ENCODE measurements around the gene KAT5. TPM values are rescaled to one million over a fixed set of nuclear protein-coding genes. Genes with fewer than 3 reads are reported as not detected.
"Not testable (repeated sequence)": the region's sequence is repeated elsewhere in the genome, so short reads cannot be mapped to it uniquely, and the experiment has no call there.

KAT5 gene
- 10 to 100 TPM; 41.5 to 74.5 TPM for total RNA-seq
- 10 to 100 TPM; 80.3 to 81.2 TPM for polyA plus RNA-seq (ENCODE audit: insufficient read length in 2 of 2)
- long read RNA-seq, donor 1, transcript KAT5-203 (14 exons, 2,237 nt): major isoform, 5 of 19 reads
- long read RNA-seq, donor 1, partial matches to known transcripts: 5 of 19 reads
- long read RNA-seq, donor 1, other reads (novel, unspliced or antisense): 0 of 19 reads
- long read RNA-seq, donor 2, partial matches to known transcripts: 0 of 2 reads
- long read RNA-seq, donor 2, other reads (novel, unspliced or antisense): 0 of 2 reads
- long read RNA-seq, donor 3, partial matches to known transcripts: 10 of 68 reads
- long read RNA-seq, donor 3, other reads (novel, unspliced or antisense): 51 of 68 reads
- long read RNA-seq, donor 4, partial matches to known transcripts: 0 of 17 reads
- long read RNA-seq, donor 4, other reads (novel, unspliced or antisense): 0 of 17 reads

DNA sequence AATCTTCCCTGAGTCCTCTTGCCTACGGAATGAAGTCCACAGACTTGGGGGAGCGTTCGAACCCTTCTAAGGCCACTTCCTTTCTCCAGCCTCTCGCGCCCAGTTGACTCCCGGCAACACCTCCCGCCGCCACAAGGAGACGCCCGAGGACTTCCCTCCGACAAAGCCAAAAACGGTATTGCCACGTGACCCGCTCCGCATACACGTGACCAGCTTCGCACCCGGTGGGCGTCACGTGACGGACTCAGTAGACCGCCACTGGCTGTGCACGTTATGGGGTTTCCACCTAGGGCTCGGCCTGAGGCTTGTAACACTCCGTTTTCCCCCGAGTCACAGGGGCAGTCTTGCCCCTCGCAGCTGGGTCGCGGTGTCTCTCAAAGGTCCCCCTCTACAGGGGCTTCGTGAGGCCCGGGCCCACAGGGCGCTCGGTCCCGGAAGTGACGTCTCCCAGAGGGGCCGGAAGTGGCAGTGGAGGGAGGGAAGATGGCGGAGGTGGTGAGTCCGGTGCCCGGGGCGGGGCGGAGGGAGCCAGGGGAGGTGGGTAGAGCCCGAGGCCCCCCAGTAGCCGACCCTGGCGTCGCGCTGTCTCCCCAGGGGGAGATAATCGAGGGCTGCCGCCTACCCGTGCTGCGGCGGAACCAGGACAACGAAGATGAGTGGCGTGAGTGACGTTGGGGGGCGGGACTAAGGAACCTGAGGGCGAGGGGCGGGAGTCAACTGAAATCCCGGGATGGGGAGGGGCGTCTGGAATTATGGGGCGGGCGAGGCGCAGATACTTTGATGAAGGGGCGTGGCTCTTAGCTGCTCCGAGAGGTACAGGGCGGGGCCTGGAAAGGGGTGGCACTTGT lies at the start of gene KAT5:
KAT5 (plus strand) TSS at position 468 of the 848 bp plus-strand sequence; CDS start at position 484, 16 bp downstream.
- peaks cover 23% of the 10 kb centered on the region for H3K4me1 ChIP-seq (ENCODE audit: control insufficient read depth, insufficient read depth, low read length)
- peak; percentile 96 to 99 (median 98) for DNase-seq (ENCODE audit: low read depth in 4 of 6, low spot score in 6 of 6)
- H3K9me3 ChIP-seq (ENCODE audit: control insufficient read depth, insufficient read depth, low read length): no peaks in the 10 kb centered on the region
- H3K4me3 ChIP-seq (ENCODE audit: low read depth, low read length): peak within 1 kb of the TSS; percentile 98
- WGBS (ENCODE audit: insufficient coverage): under 1% methylated on average over 65 of the region's 65 CpGs
- peaks cover 39% of the 10 kb centered on the region for H3K36me3 ChIP-seq (ENCODE audit: control insufficient read depth, insufficient read depth, low read length)
- no peaks in the 10 kb centered on the region for H3K27me3 ChIP-seq (ENCODE audit: control insufficient read depth, insufficient read depth, low read length)
- peak within 1 kb of the TSS; percentile 100 for H3K27ac ChIP-seq (ENCODE audit: low read depth, low read length)

DNA sequence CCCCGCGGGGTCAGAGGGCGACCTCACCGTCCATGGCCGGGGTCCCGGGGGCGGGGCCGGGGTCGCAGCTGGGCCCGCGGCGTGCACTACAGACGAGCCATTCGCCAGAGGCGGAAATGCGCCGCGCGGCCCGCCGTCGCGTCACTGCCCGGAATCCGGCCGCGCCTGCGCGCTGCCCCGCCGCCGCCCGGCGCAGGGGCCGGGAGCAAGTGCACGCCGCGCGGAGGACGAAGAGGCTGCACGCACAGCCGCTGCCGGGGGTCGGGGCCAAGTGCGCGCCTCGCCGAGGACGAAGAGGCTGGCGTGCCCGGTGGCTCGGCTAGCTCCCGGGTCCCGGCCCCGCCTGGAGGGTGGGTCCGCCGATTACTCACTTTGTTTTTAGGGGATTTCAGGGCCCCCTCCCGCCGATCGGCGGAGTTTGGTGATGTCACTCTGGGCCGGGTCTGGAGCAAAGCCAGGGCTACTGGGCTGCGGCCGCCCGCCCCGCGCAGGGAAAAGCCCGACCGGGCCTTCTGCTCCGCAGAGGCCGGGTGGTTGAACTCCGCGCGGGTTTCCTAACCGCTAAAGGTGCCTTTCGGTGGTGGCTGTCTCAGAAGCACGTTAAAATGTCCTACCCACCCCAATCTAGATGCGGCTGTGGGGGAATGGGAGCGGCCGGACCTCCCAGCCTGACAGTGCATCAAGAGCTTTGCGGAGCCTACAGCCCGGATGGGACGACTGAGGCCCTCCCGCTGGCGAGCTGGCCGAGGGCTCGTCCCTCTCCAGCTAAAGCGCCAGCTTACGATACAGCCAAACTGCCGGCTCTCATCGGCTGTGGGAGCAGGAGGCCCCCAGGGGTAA lies 49.0 kb upstream of the KAT5 start, which contains the start of gene RELA:
RELA (minus strand) TSS at position 118 of the 840 bp plus-strand sequence; CDS start at position 34, 84 bp downstream.
- Histone ChIP-seq H3K4me1 (ENCODE audit: control insufficient read depth, insufficient read depth, low read length) (peaks cover 28% of the 10 kb centered on the region), H3K9me3 (ENCODE audit: control insufficient read depth, insufficient read depth, low read length) (no peaks in the 10 kb centered on the region), H3K4me3 (ENCODE audit: low read depth, low read length) (peak within 1 kb of the TSS; percentile 56), H3K27me3 (ENCODE audit: control insufficient read depth, insufficient read depth, low read length) (no peaks in the 10 kb centered on the region), H3K36me3 (ENCODE audit: control insufficient read depth, insufficient read depth, low read length) (peaks cover 39% of the 10 kb centered on the region), H3K27ac (ENCODE audit: low read depth, low read length) (peak within 1 kb of the TSS; percentile 99)
- peak; percentile 84 to 97 (median 86) for DNase-seq (ENCODE audit: low read depth in 4 of 6, low spot score in 6 of 6)
- under 1% methylated on average over 87 of the region's 91 CpGs for whole genome bisulfite sequencing (ENCODE audit: insufficient coverage)

DNA sequence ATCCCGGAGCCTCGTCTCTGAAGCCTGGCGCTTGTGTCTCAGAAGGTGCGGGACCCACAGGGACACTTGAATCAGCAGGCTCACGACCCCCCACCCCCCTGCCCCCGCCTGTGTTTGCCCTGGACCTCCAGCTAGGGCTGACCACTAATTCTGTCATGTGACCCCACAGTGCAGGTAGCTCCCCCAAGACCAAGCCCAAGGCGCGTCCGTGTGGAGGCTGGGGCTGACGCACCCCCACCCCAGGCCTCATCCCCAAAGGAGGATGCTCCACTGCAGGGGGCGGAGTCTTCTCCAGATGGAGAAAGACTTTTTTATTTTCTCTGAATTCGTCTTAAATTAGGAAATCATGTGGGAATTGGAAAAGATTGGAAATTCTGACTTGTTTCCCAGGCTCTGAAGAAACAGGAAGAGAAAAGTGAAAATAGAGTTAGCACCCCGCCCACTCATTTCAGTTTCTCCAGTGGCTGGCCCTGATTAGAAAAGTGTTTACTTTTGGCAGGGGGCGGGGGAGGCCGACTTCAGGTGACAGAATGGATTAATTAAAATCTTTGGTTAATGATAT lies 48.3 kb upstream of the KAT5 start:
- Histone ChIP-seq H3K27ac (ENCODE audit: low read depth, low read length) (peak overlapping the region; percentile 99), H3K27me3 (ENCODE audit: control insufficient read depth, insufficient read depth, low read length) (no peaks in the 10 kb centered on the region), H3K4me3 (ENCODE audit: low read depth, low read length) (peak overlapping the region; percentile 56), H3K9me3 (ENCODE audit: control insufficient read depth, insufficient read depth, low read length) (no peaks in the 10 kb centered on the region), H3K36me3 (ENCODE audit: control insufficient read depth, insufficient read depth, low read length) (peaks cover 32% of the 10 kb centered on the region), H3K4me1 (ENCODE audit: control insufficient read depth, insufficient read depth, low read length) (peaks cover 28% of the 10 kb centered on the region)
- DNase-seq (ENCODE audit: low read depth in 4 of 6, low spot score in 6 of 6): peak in 3 of 6 donors; percentile 9 to 74 (median 70)
- 0% methylated on average over 4 of the region's 15 CpGs for WGBS (ENCODE audit: insufficient coverage)

DNA sequence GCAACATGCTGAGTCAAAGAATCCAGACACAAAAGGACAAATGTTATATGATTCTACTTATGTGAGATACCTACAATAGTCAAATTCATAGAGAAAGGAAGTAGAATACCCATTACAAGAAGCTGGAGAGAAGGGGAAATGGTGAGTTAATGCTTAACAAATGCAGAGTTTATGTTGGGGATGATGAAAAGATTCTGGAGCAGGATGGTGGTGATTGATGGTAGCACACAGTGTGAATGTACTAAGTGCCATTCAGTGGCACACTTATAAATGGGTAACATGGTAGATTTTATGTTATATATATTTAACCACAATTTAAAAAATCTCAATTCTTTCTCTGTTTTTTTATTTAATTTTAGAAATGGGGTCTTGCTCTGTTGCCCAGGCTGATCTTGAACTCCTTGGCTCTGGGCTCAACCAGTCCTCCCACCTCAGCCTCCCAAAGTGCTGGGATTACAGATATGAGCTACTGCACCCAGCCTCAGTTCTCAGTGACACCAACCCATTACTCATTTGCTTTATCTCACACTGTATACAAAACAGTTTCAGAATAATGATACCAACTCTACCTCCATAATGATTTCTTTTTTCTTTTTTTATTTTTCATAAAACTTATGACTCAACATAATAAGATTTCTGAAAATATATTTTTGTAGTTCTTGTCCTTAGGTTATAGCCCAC lies 39.7 kb upstream of the KAT5 start:
- H3K4me1 ChIP-seq (ENCODE audit: control insufficient read depth, insufficient read depth, low read length): no peaks in the 10 kb centered on the region
- H3K36me3 ChIP-seq (ENCODE audit: control insufficient read depth, insufficient read depth, low read length): no peaks in the 10 kb centered on the region
- H3K27ac ChIP-seq (ENCODE audit: low read depth, low read length): no peak overlapping the region
- H3K27me3 ChIP-seq (ENCODE audit: control insufficient read depth, insufficient read depth, low read length): no peaks in the 10 kb centered on the region
- no peak for DNase-seq (ENCODE audit: low read depth in 4 of 6, low spot score in 6 of 6)
- no peaks in the 10 kb centered on the region for H3K9me3 ChIP-seq (ENCODE audit: control insufficient read depth, insufficient read depth, low read length)
- no peak overlapping the region for H3K4me3 ChIP-seq (ENCODE audit: low read depth, low read length)

DNA sequence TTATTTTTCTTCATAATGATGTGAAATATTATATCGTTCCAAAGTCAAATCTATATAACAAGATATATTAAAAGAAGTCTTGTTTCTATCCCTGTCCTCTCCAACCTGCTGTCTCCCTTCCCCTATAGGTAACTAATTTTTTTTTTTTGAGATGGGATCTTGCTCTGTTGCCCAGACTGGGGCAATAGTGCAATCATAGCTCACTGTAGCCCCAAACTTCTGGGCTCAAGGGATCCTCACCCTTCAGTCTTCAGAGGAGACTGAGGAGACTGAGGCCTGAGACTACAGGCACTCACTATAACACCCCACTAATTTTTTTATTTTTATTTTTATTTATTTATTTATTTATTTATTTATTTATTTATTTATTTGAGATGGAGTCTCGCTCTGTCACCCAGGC lies 39.1 kb upstream of the KAT5 start:
- H3K9me3 ChIP-seq (ENCODE audit: control insufficient read depth, insufficient read depth, low read length): no peaks in the 10 kb centered on the region
- DNase-seq (ENCODE audit: low read depth in 4 of 6, low spot score in 6 of 6): no peak
- H3K4me3 ChIP-seq (ENCODE audit: low read depth, low read length): no peak overlapping the region
- H3K27me3 ChIP-seq (ENCODE audit: control insufficient read depth, insufficient read depth, low read length): no peaks in the 10 kb centered on the region
- WGBS (ENCODE audit: insufficient coverage): no CpG with 5 or more reads among the region's 2 CpGs
- no peaks in the 10 kb centered on the region for H3K4me1 ChIP-seq (ENCODE audit: control insufficient read depth, insufficient read depth, low read length)
- H3K27ac ChIP-seq (ENCODE audit: low read depth, low read length): no peak overlapping the region
- no peaks in the 10 kb centered on the region for H3K36me3 ChIP-seq (ENCODE audit: control insufficient read depth, insufficient read depth, low read length)

DNA sequence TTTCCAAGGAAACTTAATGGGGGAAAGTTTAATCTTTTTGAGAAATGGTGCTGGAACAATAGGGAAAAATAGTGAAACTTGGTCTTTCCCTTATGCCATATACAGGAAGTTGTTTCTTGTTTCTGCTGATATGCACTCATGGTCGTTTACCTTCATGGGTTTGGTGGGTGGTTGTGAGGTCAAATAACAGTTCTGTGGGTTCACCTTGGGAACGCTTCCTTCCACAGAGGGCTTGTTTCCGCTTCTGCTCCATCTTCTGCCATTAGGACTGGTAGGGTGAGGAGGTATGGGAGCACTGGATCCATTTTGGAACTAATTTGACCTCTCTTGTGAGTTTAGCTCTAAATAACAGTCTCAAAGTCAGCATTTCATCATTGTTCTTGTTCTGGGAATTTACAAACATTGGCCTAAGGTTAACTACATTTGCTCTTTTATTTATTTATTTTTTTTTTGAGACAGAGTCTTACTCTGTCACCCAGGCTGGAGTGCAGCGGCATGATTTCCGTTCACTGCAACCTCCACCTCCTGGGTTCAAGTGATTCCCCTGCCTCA lies 31.8 kb upstream of the KAT5 start:
- no peak for DNase-seq (ENCODE audit: low read depth in 4 of 6, low spot score in 6 of 6)
- Histone ChIP-seq H3K4me1 (ENCODE audit: control insufficient read depth, insufficient read depth, low read length) (no peaks in the 10 kb centered on the region), H3K36me3 (ENCODE audit: control insufficient read depth, insufficient read depth, low read length) (no peaks in the 10 kb centered on the region), H3K27ac (ENCODE audit: low read depth, low read length) (no peak overlapping the region), H3K9me3 (ENCODE audit: control insufficient read depth, insufficient read depth, low read length) (no peaks in the 10 kb centered on the region), H3K27me3 (ENCODE audit: control insufficient read depth, insufficient read depth, low read length) (no peaks in the 10 kb centered on the region), H3K4me3 (ENCODE audit: low read depth, low read length) (no peak overlapping the region)
- no CpG with 5 or more reads among the region's 5 CpGs for WGBS (ENCODE audit: insufficient coverage)

DNA sequence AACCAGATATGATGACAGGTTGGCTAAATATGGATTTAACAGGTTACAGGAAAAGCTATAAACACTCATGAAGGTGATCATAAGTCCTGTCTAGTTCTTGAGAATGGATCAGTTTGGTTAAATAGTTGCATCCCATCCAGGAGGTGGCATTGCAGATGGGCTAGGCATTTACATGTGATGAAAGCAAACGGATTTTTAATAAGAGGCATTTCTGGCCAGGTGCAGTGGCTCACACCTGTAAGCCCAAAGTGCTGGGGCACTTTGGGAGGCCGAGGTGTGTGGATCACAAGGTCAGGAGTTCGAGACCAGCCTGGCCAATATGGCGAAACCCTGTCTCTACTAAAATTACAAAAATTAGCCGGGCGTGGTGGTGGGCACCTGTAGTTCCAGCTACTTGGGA lies 28.6 kb upstream of the KAT5 start:
- WGBS (ENCODE audit: insufficient coverage): 50% methylated on average over 1 of the region's 6 CpGs
- DNase-seq (ENCODE audit: low read depth in 4 of 6, low spot score in 6 of 6): not testable (repeated sequence)

DNA sequence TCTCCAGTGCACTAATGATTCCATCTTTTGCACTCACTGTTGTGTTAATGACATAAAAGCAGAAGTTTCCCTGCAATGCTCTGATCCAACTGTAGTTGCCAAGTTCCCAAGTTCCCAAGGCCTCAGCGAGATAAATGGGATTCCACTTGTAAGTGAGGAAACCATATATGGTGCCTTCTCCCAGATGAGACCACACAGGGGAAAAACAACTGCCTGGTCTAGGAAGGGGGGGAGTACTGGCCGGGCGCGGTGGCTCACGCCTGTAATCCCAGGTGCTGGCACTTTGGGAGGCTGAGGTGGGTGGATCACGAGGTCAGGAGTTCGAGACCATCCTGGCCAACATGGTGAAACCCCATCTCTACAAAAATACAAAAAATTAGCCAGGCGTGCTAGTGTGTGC lies 26.1 kb upstream of the KAT5 start:
- Histone ChIP-seq H3K4me1 (ENCODE audit: control insufficient read depth, insufficient read depth, low read length) (no peaks in the 10 kb centered on the region), H3K27ac (ENCODE audit: low read depth, low read length) (no peak overlapping the region), H3K9me3 (ENCODE audit: control insufficient read depth, insufficient read depth, low read length) (no peaks in the 10 kb centered on the region), H3K36me3 (ENCODE audit: control insufficient read depth, insufficient read depth, low read length) (no peaks in the 10 kb centered on the region), H3K4me3 (ENCODE audit: low read depth, low read length) (no peak overlapping the region), H3K27me3 (ENCODE audit: control insufficient read depth, insufficient read depth, low read length) (no peaks in the 10 kb centered on the region)
- DNase-seq (ENCODE audit: low read depth in 4 of 6, low spot score in 6 of 6): no peak
- WGBS (ENCODE audit: insufficient coverage): 92% methylated on average over 2 of the region's 8 CpGs

More for the DNA sequence above, 28.6 kb upstream of the KAT5 start:
- not testable (repeated sequence) for H3K4me3 ChIP-seq (ENCODE audit: low read depth, low read length); H3K9me3 ChIP-seq (ENCODE audit: control insufficient read depth, insufficient read depth, low read length); H3K27ac ChIP-seq (ENCODE audit: low read depth, low read length); H3K36me3 ChIP-seq (ENCODE audit: control insufficient read depth, insufficient read depth, low read length); H3K4me1 ChIP-seq (ENCODE audit: control insufficient read depth, insufficient read depth, low read length); H3K27me3 ChIP-seq (ENCODE audit: control insufficient read depth, insufficient read depth, low read length)
